ENCODE results near the gene ZNF649.

ZNF649 gene

DNA sequence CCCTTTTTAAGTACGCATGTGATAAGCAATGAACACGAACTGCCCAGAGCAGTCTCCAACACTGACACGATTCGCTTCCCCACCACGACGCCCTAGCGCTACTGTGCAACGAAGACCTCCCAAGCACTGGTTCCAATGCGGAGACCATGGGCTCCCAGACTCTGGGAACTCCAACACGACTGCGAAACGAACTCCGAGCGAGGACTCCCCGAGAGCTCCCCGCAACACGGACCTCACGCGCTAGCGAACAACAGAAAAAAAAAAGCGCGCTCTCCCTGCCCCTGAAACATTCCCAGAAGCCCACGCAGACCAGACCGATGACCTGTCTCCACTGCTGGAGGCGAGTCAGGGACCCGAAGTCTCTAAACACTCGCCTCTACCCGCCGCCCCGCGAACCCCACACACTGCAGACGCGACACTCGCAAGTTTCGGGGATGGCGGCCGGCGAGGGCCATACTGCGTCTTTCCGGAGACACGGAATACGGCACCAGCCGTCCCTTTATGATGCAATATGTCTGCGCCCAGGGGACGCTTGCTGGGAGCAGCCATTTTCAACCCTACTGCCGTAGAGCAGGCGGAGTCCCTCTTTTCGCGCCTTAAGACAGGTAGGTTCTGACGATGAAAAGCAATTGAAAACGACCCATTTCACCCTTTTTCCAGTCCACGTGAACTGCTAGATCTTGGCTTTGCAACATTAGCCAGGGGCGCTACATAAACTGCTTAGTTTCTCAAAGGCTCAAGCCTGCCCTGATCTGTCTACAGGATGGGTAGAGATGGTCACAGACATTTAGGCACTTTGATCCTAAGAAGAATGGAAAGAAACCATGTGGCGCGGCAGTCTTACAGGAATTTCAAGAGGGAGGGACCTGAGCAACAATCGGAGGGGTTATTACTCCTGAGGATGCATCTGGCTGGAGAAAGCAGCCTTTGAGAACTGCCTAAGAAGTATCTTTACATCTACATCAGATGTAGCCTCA, 17.0 kb downstream of the ZNF649 start, which contains the start of gene ZNF577:
ZNF577 (minus strand) TSS at position 430 of the 977 bp plus-strand sequence. CDS start 7,569 bp downstream, outside the sequence.
- DNase-seq, result peak; percentile 91

DNA sequence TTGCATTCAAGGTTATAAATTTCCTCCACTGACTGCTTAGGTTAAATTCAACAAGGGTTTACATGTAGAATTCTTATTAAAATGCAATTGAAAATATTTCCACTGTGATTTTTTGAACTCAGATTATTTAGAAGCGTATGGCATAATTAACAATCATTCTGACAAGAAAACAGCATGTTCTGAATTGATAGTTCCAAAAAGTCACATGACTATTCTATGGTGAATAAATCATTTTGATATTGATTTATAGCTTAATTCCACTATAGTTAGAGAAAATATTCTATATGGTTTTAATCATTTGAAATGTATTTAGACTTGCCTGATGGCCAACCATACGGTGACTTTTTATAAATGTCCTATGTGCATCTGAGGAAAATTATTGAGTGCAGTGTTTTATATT, 20.1 kb downstream of the ZNF649 start:
- no peak for DNase-seq

DNA sequence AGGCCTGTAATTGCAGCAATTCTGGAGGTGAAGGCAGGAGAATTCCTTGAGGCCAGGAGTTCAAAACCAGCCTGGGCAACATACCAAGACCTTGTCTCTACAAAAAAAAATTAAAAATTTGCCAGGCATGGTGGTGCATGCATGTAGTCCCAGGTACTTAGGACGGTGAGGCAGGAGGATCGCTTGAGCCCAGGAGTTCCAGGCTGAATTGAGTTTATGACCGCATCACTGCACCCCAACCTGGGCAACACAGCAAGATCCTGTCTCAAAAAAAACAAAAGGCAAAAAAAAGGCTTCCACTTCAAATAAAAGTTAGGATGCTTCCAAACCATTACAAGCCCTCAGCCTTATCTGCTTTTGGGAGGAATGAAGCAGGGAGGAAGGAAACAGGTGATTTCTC, 22.3 kb downstream of the ZNF649 start:
- no peak for DNase-seq

DNA sequence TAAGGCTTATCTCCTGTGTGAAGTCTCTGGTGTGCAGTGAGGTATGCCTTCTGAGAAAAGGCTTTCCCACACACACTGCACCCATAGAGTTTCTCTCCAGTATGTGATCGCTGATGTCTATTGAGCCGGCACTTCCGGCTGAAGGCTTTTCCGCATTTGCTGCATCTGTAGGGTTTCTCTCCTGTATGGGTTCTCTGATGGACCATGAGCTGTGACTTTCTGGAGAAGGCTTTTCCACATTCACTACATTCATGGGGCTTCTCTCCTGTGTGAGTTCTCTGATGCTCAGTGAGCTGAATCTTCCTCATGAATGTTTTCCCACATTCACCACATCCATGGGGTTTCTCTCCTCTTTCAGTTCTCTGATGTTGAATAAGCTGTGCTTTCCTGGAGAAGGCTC, 31.7 kb downstream of the ZNF649 start:
- DNase-seq, result no peak

DNA sequence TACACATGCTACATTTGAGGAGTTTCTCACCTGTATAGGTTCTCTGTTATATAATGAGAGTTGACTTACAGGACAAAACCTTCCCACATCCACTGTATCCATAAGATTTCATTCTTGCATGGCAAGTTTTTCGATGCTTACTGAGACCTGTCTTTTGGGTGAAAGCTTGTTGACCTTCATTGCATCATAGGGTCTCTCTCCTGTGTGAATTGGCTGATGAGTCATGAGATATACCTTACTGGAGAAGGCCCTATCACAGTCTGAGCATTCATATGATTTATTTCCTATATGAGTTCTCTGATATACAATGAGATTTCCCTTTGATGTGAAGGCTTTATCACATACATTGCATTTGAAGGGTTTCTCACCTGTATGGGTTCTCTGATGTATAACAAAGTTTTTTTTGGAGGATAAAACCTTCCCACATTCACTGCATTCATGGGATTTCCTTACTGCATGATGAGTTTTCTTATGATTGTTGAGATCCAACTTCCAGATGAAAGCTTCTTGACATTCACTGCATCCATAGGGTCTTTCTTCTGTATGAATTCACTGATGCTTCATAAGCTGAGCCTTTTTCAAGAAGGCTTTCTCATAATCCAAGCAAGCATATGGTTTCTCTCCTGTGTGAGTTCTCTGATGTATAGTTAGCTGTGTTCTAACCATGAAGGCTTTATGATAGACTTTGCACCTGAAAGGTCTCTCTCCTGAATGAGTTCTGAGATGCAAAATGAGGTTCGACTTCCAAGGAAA, 42.8 kb downstream of the ZNF649 start:
- no peak for DNase-seq

Measured in NCI-H748 treated with DMSO at 0.1 percent for 48 hours (cell line).